Right lobe of liver (tissue), 4 donors: Measurements from ENCODE around the gene ZNF302.

Experiments used
- CTCF ChIP-seq, 4 donors: fragments of 200-600 bp in 3 of 4; fragments of 450-650 bp in 1 of 4; IDR thresholded peaks; one replicate each; pipeline versions ENCODE4 v1.5.1 to v1.8.0; 2016 to 2022; ENCODE audit warnings: antibody characterized with exemption in 4 of 4, mild to moderate bottlenecking in 2 of 4
- POLR2A ChIP-seq: fragments of 450-650 bp; IDR thresholded peaks from one replicate; pipeline ENCODE4 v1.6.1; 2017; ENCODE audit warnings: antibody characterized with exemption, mild to moderate bottlenecking
- donor health status: DM: no; HTN: no; CAD: no.
- donor health status: DM: no; HTN: no; CAD: no.
- donor health status: DM: no; HTN: yes; CAD: no.

DNA sequence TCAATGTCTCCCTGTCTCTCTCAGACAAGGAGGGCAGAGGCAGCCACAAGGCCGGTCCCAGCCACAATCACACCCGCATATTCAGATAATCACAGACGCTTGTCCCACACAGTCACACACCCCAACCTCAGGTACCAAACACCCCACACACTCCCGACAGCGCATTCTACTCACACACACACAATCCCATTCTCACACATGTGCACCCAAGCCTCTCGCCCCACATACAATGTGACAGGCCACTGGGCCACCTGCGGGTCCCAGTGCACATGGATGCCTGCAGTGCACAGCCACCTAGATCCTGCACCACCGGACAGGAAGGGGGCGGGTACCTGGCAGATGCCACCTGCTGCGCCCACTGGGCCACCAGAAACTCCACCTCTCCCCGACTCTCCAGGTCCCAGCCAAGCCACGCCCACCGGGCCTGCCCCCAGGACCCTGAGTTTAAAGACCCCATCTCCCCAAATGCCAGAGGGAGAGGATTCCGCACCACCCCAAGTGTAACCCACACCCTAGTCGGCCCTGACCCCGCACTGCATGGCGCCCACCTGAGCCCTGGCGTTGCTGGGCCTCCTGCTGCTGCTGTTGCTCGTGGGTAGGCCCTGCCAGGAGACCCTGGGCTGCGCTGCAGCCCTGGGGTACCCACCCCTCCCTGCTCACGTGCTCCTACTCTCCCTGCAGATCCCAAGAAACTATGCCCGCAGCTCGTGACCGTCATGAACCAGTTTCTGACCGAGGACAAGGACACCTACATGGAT lies 11.1 kb upstream of the ZNF302 start:
- TF ChIP-seq POLR2A (no peak), CTCF (IDR thresholded peaks at IDR 0.05) (no peak)
